SIG-M5 (cell line): Measurements from ENCODE around the gene TAF4B.
"Not testable (repeated sequence)": the region's sequence is repeated elsewhere in the genome, so short reads cannot be mapped to it uniquely, and the experiment has no call there.

Source experiments
- DNase-seq: peaks from one replicate; lab custom pipeline; 2025; lab: John Stamatoyannopoulos, UW

Gene TAF4B

DNA sequence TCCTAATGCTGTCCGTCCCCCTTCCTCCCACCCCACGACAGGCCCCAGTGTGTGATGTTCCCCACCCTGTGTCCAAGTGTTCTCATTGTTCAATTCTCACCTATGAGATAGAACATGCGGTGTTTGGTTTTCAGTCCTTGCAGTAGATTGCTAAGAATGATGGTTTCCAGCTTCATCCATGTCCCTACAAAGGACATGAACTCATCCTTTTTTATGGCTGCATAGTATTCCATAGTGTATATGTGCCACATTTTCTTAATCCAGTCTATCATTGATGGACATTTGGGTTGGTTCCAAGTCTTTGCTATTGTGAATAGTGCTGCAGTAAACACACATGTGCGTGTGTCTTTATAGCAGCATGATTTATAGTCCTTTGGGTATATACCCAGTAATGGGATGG is 12.5 kb downstream of the TAF4B start:
- not testable (repeated sequence) for DNase-seq

GRCh38 chr18:26242392-26242791 is 16.1 kb downstream of the TAF4B start:
- DNase-seq: not testable (repeated sequence)

- DNase-seq: not testable (repeated sequence)
Observed at GRCh38 chr18:26245434-26245833, 19.2 kb downstream of the TAF4B start.

DNA sequence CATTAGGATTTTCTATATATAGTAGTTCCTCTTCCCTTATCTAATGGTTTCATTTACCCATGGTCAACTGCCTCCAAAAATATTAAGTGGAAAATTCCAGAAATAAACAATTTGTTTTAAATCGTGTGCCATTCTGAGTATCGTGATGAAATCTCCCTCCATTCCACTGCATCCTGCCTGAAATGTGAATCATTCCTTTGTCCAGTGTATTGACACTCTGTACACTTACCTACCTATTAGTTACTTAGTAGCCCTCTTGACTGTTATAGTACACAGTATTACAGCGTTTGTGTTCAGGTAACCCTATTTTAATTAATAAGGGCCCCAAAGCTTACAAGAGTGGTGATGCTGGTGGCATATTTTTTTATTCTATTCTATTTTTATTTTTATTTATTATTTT is 26.2 kb downstream of the TAF4B start:
- DNase-seq: no peak

- DNase-seq: not testable (repeated sequence)
Observed at GRCh38 chr18:26254808-26255207, 28.6 kb downstream of the TAF4B start.

DNA sequence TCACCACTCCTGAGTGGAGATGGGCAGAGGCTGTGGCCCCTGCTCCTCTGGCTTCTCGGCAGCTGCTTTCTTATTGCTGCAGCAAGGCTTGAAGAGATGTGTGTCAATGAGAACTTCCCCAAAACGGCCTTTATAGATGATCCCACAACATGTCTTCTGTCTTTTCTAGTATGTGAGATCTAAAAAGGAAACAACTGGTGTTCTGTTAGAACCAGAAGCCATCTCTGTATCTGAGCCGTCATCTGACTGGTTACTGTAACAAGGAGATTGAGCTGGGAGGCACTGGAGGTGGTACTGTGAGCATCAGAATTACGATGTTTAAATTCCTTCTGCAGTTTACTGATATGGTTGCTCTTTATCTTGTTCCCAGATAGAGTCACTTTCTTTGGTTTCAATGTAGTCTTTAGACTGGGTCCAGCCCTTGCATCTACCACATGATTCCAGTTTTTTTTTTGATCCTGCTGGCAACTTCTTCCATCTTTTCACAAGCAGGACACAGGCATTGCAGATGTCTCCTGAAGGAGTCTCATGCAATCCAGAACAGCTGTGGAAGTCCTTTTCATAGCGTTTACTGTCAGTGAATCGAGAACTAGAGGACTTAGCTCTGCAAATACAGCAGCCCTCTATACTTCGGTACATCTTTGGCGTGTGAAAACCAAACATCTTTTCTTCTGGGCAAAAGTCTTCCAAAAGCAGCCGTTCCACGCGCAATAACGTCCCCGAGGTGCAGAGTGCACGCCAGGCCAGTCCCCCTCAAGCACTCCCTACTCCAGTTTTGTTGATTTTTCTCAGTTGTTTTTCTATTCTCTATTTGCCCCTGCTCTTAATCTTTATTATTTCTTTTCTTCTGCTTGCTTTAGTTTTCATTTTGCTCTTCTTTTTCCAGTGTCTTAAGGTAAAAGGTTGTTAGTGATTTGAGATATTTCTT is 29.7 kb downstream of the TAF4B start:
- DNase-seq: no peak

DNA sequence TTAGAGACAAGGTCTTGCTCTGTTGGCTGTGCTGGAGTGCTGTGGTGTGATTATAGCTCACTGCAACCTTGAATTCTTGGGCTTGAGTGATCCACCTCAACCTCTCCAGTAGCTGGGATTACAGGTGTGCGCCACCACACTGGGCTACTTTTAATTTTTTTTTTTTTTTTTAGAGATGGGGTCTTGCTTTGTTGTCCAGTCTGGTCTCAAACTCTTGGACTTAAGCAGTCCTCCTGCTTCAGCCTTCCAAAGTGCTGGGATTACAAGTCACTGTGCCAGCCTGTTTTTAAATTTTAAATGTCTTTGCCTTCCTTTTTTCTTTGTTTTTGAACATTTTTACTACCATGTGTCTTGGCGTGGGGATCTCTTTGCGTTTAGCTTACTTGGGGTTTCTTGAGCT is 32.5 kb downstream of the TAF4B start:
- DNase-seq: no peak

DNA sequence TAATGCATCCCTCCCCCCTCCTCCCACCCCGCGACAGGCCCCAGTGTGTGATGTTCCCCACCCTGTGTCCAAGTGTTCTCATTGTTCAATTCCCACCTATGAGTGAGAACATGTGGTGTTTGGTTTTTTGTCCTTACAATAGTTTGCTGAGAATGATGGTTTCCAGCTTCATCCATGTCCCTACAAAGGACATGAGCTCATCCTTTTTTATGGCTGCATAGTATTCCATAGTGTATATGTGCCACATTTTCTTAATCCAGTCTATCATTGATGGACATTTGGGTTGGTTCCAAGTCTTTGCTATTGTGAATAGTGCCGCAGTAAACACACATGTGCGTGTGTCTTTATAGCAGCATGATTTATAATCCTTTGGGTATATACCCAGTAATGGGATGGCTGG is 33.2 kb downstream of the TAF4B start:
- not testable (repeated sequence) for DNase-seq

DNA sequence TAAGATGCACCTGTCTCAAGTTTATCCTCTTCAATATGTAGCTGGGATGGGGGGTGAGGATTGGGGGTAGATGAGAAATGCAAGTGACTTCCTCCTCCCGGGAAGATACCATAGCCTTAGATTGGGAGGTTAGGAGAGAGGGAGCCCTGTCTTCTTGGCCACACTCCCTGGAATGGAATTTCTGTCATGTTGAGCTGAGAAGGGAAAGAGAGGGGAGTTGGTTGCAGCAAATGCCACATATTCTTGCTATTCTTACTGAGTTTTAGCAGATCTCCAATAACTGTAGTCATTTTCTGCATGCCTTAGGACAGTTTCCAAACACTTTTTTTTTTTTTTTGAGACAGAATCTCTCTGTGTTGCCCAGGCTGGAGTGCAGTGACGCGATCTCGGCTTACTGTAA is 35.9 kb downstream of the TAF4B start:
- DNase-seq: no peak

- no peak for DNase-seq
Observed at GRCh38 chr18:26267357-26267930, 41.2 kb downstream of the TAF4B start.

GRCh38 chr18:26268454-26268853 is 42.2 kb downstream of the TAF4B start:
- DNase-seq: no peak

GRCh38 chr18:26271917-26272549 is 45.8 kb downstream of the TAF4B start:
- no peak for DNase-seq

GRCh38 chr18:26277374-26277773 is 51.1 kb downstream of the TAF4B start:
- DNase-seq: no peak

DNA sequence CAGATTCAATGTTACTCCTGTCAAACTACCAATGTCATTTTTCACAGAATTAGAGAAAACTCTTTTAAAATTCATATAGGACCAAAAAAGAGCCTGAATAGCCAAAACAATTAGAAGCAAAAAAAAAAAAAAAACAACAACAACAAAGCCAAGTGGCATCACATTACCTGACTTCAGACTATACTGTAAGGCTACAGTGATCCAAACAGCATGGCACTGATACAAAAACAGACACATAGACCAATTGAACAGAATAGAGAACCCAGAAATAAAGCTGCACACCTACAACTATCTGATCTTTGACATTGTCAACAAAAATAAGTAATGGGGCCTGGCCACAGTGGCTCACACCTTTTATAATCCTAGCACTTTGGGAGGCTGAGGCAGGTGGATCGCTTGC is 53.2 kb downstream of the TAF4B start:
- no peak for DNase-seq

- no peak for DNase-seq
Observed at GRCh38 chr18:26286008-26286407, 59.8 kb downstream of the TAF4B start.

DNA sequence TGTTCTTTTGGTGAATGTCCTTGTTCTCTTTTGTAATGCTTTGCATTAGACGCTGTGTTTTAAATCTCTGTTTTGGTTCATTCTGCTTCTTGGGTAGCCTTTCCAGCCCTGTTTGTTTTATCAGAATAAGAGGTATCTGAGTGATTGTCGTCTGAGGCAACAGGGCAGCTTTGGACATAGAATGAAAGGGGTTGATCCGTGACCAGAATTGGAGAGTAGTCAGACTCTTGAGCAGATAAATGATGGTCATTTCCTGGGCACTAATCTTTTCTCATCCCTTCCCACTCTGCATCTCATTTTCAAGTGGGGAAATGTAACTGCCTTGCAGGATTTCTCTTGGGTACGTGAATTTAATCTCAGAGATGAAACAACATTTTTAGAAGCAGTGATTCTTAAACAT is 61.4 kb downstream of the TAF4B start:
- DNase-seq: no peak

- no peak for DNase-seq
Observed at GRCh38 chr18:26290385-26290784, 64.1 kb downstream of the TAF4B start.

DNA sequence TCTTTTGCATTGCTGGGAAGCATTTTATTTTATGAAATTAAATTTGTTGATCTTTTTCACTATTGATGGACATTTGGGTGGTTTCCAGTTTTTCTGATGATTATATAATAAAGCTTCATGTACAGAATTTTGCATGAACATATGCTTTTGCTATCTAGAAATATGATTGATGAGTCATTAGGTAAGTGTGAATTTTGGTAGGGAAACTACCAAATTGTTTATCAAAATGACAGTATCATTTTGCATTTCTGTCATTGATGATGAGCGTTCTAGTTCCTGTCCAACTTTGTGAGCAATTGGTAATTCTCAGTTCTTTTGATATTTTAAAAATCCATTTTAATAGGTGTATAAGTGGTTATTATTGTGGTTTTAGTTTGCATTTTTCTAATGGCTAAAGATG is 67.7 kb downstream of the TAF4B start:
- no peak for DNase-seq

GRCh38 chr18:26298107-26298506 is 71.9 kb downstream of the TAF4B start:
- DNase-seq: no peak

DNA sequence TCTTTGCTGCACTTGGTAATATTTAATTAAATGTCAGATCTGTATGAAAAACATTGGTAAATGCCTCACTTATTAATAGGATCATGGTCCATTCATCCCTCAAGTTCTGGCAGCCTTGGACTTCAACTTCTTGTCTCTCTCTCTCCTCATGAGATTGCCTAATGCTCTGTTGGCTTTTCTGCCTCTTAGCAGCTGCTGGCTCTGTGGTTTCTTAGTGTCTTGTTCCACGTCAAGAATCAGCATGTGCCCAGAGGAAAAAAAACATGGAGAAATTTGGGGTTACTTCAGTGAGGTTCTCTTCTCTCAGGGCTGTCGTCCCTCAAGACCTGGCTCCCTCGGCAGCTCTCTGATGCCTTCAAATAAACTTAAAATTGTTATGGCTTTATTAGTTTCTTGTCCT is 75.4 kb downstream of the TAF4B start:
- no peak for DNase-seq

- not testable (repeated sequence) for DNase-seq
Observed at GRCh38 chr18:26303222-26303621, 77.0 kb downstream of the TAF4B start.

GRCh38 chr18:26304511-26304910 is 78.3 kb downstream of the TAF4B start:
- DNase-seq: no peak

DNA sequence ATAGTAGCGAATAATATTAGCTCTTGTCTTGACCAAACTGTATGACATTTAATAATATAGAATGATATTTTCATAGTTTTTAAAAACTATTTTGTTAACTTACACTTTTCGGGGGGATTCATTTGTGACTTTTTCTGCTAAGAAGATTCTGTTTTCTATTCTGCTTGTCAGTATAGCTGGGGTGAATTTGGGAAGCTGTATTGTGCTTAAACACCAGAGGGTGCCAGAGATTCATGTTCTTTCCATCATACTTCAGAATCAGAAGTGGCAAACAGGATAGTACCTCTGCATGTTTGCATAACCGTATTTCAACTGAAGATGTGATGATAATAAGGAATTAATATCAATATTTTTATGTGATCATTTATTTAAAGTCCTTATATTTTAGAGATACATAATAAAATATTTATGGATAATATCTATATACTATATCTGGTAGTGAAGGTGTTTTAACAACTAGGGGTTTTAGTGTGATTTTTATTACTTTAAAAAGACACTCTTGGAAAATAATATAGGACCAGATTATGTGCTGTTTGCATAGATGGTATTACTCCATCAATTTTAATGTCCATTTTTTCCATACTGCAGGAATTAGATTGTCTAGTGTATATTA is 81.0 kb downstream of the TAF4B start:
- DNase-seq: no peak
